GM08714 (cell line): ENCODE data around the gene SLC3A2.
"Not testable (repeated sequence)": the region's sequence is repeated elsewhere in the genome, so short reads cannot be mapped to it uniquely, and the experiment has no call there.

Experiments used
- H3K4me3 ChIP-seq: fragments of 200-500 bp; sonication (Bioruptor generic); 2 replicates; pipeline ENCODE4 v1.5.1; 2014; ENCODE audit warnings: mild to moderate bottlenecking, low read length, inconsistent platforms
- ZNF274 ChIP-seq: IDR thresholded peaks from 2 replicates; pipeline ENCODE4 v1.6.1; 2012; ENCODE audit warnings: mild to moderate bottlenecking, low read depth, low read length

Gene SLC3A2

DNA sequence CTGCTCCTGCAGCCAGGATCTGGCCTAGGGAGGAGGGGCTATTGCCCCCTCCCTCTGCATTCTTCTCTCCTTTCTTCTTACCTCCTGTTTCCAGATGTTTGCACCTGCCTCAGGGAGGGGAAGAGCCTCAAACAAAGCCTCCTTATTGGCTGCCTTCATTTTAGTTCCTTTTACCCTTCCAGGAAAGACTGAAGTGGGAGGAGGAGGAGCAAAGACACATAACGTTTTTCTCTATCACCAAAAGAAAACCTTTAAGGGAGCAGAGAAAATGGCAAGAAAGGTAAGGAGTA lies 53.7 kb downstream of the SLC3A2 start:
- H3K4me3 ChIP-seq = no peak overlapping the region
- no peak for TF ChIP-seq ZNF274

DNA sequence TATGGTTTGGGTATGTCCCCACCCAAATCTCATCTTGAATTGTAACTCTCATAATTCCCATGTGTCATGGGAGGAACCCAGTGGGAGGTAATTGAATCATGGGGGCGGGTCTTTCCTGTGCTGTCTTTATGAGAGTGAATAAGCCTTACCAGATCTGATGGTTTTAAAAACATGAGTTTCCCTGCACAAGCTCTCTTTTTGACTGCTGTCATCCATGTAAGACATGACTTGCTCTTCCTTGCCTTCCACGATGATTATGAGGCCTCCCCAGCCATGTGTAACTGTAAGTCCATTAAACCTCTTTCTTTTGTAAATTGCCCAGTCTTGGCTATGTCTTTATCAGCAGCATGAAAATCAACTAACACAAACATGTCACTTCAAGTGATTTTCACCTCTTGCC lies 56.8 kb downstream of the SLC3A2 start:
- H3K4me3 ChIP-seq = not testable (repeated sequence)
